Anterior cingulate cortex (tissue), 58 donors: ENCODE measurements around the gene DMRT1.
"Not testable (repeated sequence)": the region's sequence is repeated elsewhere in the genome, so short reads cannot be mapped to it uniquely, and the experiment has no call there.

ENCODE experiments used
- DNase-seq, 58 donors: peaks; one replicate each; lab custom pipeline; 2025; lab: John Stamatoyannopoulos, UW

Gene DMRT1

GRCh38 chr9:852539-852938, 11.0 kb downstream of the DMRT1 start:
- DNase-seq, result no peak

- no peak for DNase-seq
Measured at GRCh38 chr9:859251-859650, 17.8 kb downstream of the DMRT1 start.

GRCh38 chr9:860706-861105, 19.2 kb downstream of the DMRT1 start:
- DNase-seq, result no peak

- not testable (repeated sequence) for DNase-seq
Measured at GRCh38 chr9:861525-861924, 20.0 kb downstream of the DMRT1 start.

- no peak for DNase-seq
Measured at GRCh38 chr9:875119-875962, 33.8 kb downstream of the DMRT1 start.

GRCh38 chr9:876425-876824, 34.9 kb downstream of the DMRT1 start:
- DNase-seq, result no peak

GRCh38 chr9:878239-878638, 36.7 kb downstream of the DMRT1 start:
- DNase-seq, result no peak

GRCh38 chr9:880725-881124, 39.2 kb downstream of the DMRT1 start:
- no peak for DNase-seq

- DNase-seq, result no peak
Measured at GRCh38 chr9:882416-882924, 41.0 kb downstream of the DMRT1 start.

- no peak for DNase-seq
Measured at GRCh38 chr9:883011-883410, 41.5 kb downstream of the DMRT1 start.

- no peak for DNase-seq
Measured at GRCh38 chr9:886886-887285, 45.4 kb downstream of the DMRT1 start.

GRCh38 chr9:892123-892522, 50.6 kb downstream of the DMRT1 start:
- DNase-seq, result no peak

- DNase-seq, result no peak
Measured at GRCh38 chr9:893115-893514, 51.6 kb downstream of the DMRT1 start.

GRCh38 chr9:893843-894420, 52.4 kb downstream of the DMRT1 start:
- peak in 31 of 58 donors; percentile 0 to 41 (median 6) for DNase-seq

- DNase-seq, result peak in 5 of 58 donors; percentile 4 to 16 (median 11)
Measured at GRCh38 chr9:899440-900184, 58.1 kb downstream of the DMRT1 start.

GRCh38 chr9:903886-904285, 62.4 kb downstream of the DMRT1 start:
- no peak for DNase-seq

GRCh38 chr9:905906-906305, 64.4 kb downstream of the DMRT1 start:
- DNase-seq, result no peak

GRCh38 chr9:908536-909205, 67.2 kb downstream of the DMRT1 start:
- DNase-seq, result no peak

GRCh38 chr9:911005-911404, 69.5 kb downstream of the DMRT1 start:
- DNase-seq, result no peak

GRCh38 chr9:912776-913175, 71.3 kb downstream of the DMRT1 start:
- DNase-seq, result no peak

- not testable (repeated sequence) for DNase-seq
Measured at GRCh38 chr9:913526-913925, 72.0 kb downstream of the DMRT1 start.
